Pancreas (tissue), 10 donors: ENCODE data around the gene ZNF648. TPM values are rescaled to one million over a fixed set of nuclear protein-coding genes. Genes with fewer than 3 reads are reported as not detected.

Source experiments
- ATAC-seq, 4 donors: fragments of 200-7000 bp; cut with Tn5 transposase; one replicate each; pipeline versions ENCODE4 v1.8.0 to v1.9.1; 2020; ENCODE audit warnings: mild to moderate bottlenecking in 4 of 4, moderate library complexity in 4 of 4
- DNase-seq, 6 donors: peaks; one replicate each; pipeline ENCODE4 v3.0.0-alpha.2; 2020
- FAIRE-seq: peaks from 2 replicates; lab custom pipeline; 2012; peaks lifted over from hg19 to GRCh38; lab: Jason Lieb, UNC
- H3K27ac ChIP-seq, 4 donors: fragments of 200-600 bp; sonication (generic); 1 replicate in 3 of 4; 2 replicates in 1 of 4; pipeline versions ENCODE4 v1.5.0 to v1.8.0; 2020
- H3K27me3 ChIP-seq, 4 donors: fragments of 200-600 bp; one replicate each; pipeline ENCODE4 v1.8.0; 2021
- H3K36me3 ChIP-seq, 3 donors: fragments of 200-600 bp; sonication (generic) in 1 of 3; one replicate each; pipeline versions ENCODE4 v1.5.0 to v1.8.0; 2020 to 2021
- H3K4me1 ChIP-seq, 3 donors: fragments of 200-600 bp; one replicate each; pipeline ENCODE4 v1.8.0; 2021
- H3K4me3 ChIP-seq, 4 donors: fragments of 200-600 bp; sonication (generic) in 2 of 4; one replicate each; pipeline versions ENCODE4 v1.5.0 to v1.8.0; 2020 to 2021
- H3K9me3 ChIP-seq, 4 donors: fragments of 200-600 bp; one replicate each; pipeline ENCODE4 v1.8.0; 2021
- WGBS, 2 donors: extraction: QIAGEN DNeasy Blood & Tissue Kit; methylation state at CpG; one replicate each; pipeline ENCODE4 v1.1.7; 2013; 5-methylcytosine and 5-hydroxymethylcytosine counted together
- intact Hi-C, 3 donors: fragments of 100-400 bp; cut with DNase I; formaldehyde crosslinking; loops; one replicate each; pipeline versions ENCODE4 v1.11.1 to v1.14.2; 2022
- polyA plus RNA-seq, 2 donors: library from polyadenylated mRNA; stranded (reverse); fragments of 200-250 nt; gene quantifications; one replicate each; pipeline ENCODE4 v1.2.3, GENCODE V29; 2013
- total RNA-seq, 6 donors: library from RNA; stranded (reverse); fragmentation: NEBNext Ultra II Directional in 4 of 6; extraction: Animal tissue kit (Norgen Biotek cat#: 25700) in 4 of 6; gene quantifications; one replicate each; pipeline versions ENCODE4 v1.2.1 to v1.2.4, GENCODE V29; 2021 to 2023
- TF ChIP-seq, protein P1 (sequence below), 4 donors: fragments of 200-600 bp; sonication (generic) in 3 of 4; IDR thresholded peaks; one replicate each; pipeline versions ENCODE4 v1.5.0 to v1.8.0; 2021; ENCODE audit warnings: antibody characterized with exemption in 4 of 4
- donor health status: healthy with polysubstance abuse.
- donor health status: DM: no; HTN: no; CAD: no; lungs with moderate emphysema.
- donor health status: DM: no; HTN: no; CAD: no.
- donor health status: control.
- donor health status: control.
- donor health status: Bipolar disorder and iron deficiency.
- donor health status: DM: yes; HTN: yes; CAD: no.
- donor health status: DM: no; HTN: no; CAD: no.
- donor health status: DM: no; HTN: no; CAD: no.
- donor health status: DM: yes; HTN: yes; CAD: no.

ZNF648 gene
- total and polyA plus RNA-seq, 8 donors, result 0.09 to 0.32 (median 0.17) TPM; not detected in 4

DNA sequence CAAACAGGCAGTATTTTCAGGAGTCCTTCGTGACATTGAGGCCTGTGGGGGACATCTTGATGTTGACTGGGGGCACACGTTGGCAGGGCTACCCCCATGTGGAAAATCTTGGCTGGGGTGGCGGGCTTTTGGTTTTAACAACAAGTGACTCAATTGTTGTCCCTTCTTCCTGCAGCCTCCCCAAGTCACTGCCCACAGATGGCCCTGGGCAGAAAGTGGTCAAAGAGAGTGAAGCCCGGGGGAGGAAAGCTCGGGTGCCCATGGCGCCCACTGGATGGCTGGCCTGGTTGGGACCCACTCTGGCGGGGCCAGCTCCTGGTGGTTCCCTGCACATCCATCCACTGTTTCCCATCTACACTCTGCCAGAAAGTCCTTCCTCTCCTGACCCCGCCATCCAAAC is 24.6 kb upstream of the ZNF648 start:
- Histone ChIP-seq H3K9me3 (no peaks in the 10 kb centered on the region), H3K4me1 (peaks cover 0 to 4% (median 0%) of the 10 kb centered on the region in 3 donors), H3K36me3 (no peaks in the 10 kb centered on the region), H3K27me3 (no peaks in the 10 kb centered on the region), H3K27ac (no peak overlapping the region), H3K4me3 (no peak overlapping the region)
- TF ChIP-seq, protein P1, sequence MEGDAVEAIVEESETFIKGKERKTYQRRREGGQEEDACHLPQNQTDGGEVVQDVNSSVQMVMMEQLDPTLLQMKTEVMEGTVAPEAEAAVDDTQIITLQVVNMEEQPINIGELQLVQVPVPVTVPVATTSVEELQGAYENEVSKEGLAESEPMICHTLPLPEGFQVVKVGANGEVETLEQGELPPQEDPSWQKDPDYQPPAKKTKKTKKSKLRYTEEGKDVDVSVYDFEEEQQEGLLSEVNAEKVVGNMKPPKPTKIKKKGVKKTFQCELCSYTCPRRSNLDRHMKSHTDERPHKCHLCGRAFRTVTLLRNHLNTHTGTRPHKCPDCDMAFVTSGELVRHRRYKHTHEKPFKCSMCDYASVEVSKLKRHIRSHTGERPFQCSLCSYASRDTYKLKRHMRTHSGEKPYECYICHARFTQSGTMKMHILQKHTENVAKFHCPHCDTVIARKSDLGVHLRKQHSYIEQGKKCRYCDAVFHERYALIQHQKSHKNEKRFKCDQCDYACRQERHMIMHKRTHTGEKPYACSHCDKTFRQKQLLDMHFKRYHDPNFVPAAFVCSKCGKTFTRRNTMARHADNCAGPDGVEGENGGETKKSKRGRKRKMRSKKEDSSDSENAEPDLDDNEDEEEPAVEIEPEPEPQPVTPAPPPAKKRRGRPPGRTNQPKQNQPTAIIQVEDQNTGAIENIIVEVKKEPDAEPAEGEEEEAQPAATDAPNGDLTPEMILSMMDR (IDR thresholded peaks at IDR 0.05), result no peak
- DNase-seq, result no peak
- WGBS, 2 donors, result 80 to 90% methylated on average over 8 of the region's 8 CpGs
- no peak for FAIRE-seq
- intact Hi-C loops, result loop anchor here in 2 of 3 donors (5.0 to 10.0 kb wide), 4 partner anchors 59 to 499 kb away; partner anchors contain the start of genes GLUL (in 1 of the 2) and RNASEL (in 1 of the 2)
- ATAC-seq, result no peak

DNA sequence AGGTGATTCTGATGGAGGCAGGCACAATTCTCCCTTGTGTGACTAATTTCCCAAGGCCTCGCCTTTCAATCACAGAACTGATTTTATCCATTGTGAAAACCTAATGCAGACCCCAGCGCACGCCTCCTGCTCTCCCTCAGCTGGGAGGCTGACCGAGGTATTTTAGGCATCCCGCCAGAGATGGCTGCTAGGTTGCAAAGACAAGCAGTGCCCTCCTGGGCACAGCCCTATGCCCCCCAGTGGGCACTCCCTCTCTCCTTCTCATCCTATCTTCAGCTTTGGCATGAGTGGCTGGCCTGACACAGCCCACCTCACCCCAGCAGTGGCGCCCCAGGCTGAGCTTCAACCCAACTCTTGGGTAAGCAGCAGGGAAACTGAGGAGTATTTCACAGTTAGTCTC is 24.2 kb upstream of the ZNF648 start:
- WGBS, 2 donors, result 89 to 95% methylated on average over 6 of the region's 6 CpGs
- Histone ChIP-seq H3K27ac (no peak overlapping the region), H3K36me3 (no peaks in the 10 kb centered on the region), H3K27me3 (no peaks in the 10 kb centered on the region), H3K9me3 (no peaks in the 10 kb centered on the region), H3K4me1 (peaks cover 0 to 4% (median 0%) of the 10 kb centered on the region in 3 donors), H3K4me3 (no peak overlapping the region)
- no peak for FAIRE-seq
- no peak for ATAC-seq
- peak in 1 of 6 donors; percentile 39 for DNase-seq
- intact Hi-C loops, result loop anchor here in 2 of 3 donors (5.0 to 10.0 kb wide), 4 partner anchors 59 to 499 kb away; partner anchors contain the start of genes GLUL (in 1 of the 2) and RNASEL (in 1 of the 2)
- TF ChIP-seq, protein P1 (IDR thresholded peaks at IDR 0.05), result no peak

DNA sequence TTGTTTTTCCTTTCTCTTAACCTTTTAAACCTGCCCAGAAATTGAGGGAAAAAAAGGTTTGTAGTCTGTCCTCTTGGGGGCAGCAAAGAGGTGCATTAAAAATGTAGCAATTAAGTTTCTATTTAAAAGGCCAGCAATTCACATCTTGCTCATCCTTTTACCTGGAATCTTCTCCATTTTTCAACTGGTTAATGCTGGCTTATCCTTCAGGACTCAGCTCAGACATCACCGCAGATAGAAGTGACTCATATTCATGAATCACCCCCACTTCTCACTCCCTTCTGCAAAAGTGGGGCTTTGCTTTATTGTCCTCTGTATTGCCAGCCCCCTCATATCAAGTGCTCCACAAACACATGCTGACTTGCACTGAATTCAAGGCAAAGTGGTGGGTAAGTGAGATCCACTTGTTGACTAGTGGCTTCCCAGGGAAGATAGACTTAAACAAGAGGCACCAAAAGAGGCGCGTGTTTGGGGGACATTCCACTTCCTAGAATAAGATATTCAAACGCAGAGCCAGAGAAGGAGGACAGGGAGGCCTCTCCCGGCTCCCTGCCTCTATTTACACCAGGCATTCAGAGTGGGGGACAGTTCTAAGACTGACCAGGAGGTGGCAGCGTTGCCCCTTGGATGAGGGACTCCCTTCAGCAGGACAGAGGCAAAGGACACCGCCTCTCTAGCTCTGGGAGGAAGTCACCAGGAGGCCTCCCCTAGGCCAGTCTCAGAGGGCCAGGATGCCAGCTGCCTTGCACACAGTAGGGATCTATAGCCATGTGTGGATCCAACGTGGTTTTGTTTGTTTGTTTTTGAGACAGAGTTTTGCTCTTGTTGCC is 23.2 kb upstream of the ZNF648 start:
- H3K27ac ChIP-seq, result peak overlapping the region in 1 of 4 donors; percentile 25
- 6 to 10% methylated on average over 8 of the region's 8 CpGs for WGBS, 2 donors
- ATAC-seq (peak; percentile 97 to 98 (median 98)), DNase-seq (peak; percentile 76 to 94 (median 90)), FAIRE-seq (no peak)
- H3K4me3 ChIP-seq, result no peak overlapping the region
- H3K36me3 ChIP-seq, result no peaks in the 10 kb centered on the region
- no peaks in the 10 kb centered on the region for H3K9me3 ChIP-seq
- TF ChIP-seq, protein P1 (IDR thresholded peaks at IDR 0.05), result peak; percentile 81 to 85 (median 84)
- no peaks in the 10 kb centered on the region for H3K27me3 ChIP-seq
- intact Hi-C loops, result loop anchor here in 2 of 3 donors (5.0 to 10.0 kb wide), 6 partner anchors 60 to 698 kb away; partner anchors contain the start of genes GLUL (in 1 of the 2), RNASEL (in 1 of the 2) and TEDDM1 (in 1 of the 2)
- peaks cover 0 to 4% (median 0%) of the 10 kb centered on the region in 3 donors for H3K4me1 ChIP-seq

DNA sequence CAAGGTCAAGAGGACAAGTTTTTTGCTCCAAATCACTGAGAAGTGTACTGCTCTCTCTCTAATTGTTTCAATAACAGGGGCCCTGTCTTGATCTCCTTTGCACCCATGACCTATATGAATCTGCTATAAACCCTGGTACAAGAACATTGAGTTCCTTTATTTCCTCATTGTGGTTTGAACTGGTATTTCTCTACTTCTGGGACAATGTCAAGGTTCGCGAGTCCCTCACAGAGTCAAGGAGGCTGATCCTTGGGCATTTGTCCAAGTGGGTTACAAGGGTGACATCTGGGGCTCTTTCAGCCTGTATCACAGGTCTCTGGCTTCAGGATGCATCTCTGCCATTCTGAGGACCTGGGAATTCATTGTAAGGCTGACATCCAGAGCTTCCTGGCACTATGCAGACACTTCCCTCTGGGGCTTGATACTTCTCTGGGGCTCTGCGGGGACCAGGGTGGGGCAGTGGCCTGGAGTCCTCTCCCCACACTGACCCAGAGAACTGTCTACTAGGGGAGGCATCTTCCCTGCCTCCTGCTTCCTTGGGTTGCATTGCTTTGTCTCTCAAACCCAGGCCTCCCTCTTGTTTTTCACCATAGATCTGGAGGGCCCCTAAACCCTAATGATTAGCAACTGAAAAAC is 22.5 kb upstream of the ZNF648 start:
- WGBS, 2 donors, result 42 to 53% methylated on average over 3 of the region's 3 CpGs
- FAIRE-seq (no peak), ATAC-seq (no peak), DNase-seq (no peak)
- Histone ChIP-seq H3K27me3 (no peaks in the 10 kb centered on the region), H3K36me3 (no peaks in the 10 kb centered on the region), H3K4me1 (peaks cover 0 to 4% (median 0%) of the 10 kb centered on the region in 3 donors), H3K9me3 (no peaks in the 10 kb centered on the region), H3K4me3 (no peak overlapping the region), H3K27ac (peak overlapping the region in 1 of 4 donors; percentile 25)
- intact Hi-C loops, result loop anchor here in 2 of 3 donors (5.0 to 10.0 kb wide), 4 partner anchors 61 to 698 kb away; partner anchors contain the start of genes RNASEL (in 1 of the 2) and TEDDM1 (in 1 of the 2)
- TF ChIP-seq, protein P1 (IDR thresholded peaks at IDR 0.05), result no peak
